ENCODE results near the gene TENM4. TPM values are rescaled to one million over a fixed set of nuclear protein-coding genes. Genes with fewer than 3 reads are reported as not detected.

TENM4 gene
- total RNA-seq, 4 donors from 2014 or later, result 16.8 to 158 (median 120) TPM

DNA sequence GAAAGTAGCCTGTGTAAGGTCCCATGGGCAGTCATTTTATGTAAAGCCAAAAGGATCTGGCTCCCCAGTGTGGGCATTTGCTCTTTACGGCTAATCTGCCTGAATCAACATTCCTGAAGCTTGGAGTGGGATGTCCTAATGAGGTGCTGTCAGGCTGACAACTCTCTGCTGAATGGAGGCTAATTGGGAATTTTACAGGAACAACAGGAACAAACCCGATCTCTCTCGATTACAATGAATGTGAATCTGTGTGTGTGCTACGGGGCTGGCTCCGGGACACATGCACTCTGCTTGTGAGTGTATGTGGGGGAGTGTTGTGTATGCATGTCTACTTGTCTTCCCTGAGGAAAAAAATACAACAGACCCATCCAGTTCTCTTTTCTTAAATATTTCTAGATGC is 415.2 kb downstream of the TENM4 start:
- Histone ChIP-seq H3K9me3 (no peaks in the 10 kb centered on the region), H3K27ac (no peak overlapping the region), H3K4me1 (peaks cover 4 to 13% of the 10 kb centered on the region in 2 donors), H3K36me3 (no peaks in the 10 kb centered on the region), H3K27me3 (no peaks in the 10 kb centered on the region), H3K4me3 (replicated peaks in 1 of 3) (no peak overlapping the region)
- no peak for DNase-seq
- TF ChIP-seq POLR2A (IDR thresholded peaks at IDR 0.05), result no peak
- TF ChIP-seq CTCF (IDR thresholded peaks at IDR 0.05), result no peak
- WGBS, 2 donors, result 79 to 81% methylated on average over 5 of the region's 5 CpGs
- intact Hi-C loops (cut with DNase I), result no loop called here

DNA sequence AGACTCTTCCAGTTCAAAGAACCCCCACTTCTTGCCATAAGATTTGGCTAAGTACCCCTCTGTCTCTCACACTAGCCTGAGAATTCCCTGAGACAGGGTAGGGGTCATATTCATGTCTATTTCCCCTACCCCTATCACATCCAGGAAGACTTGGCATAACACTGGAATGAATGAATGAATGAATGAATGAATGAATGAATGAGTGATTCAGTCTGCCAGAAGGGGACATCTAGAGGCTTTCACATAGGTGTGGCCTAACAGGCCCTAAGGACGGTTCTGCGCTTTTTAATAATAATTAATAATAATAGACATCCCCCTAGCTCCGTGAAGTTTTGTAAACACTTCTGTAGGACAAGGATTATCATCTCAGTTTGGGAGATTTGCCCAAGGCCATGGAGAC is 415.7 kb downstream of the TENM4 start:
- no peak for DNase-seq
- WGBS, 2 donors, result 94 to 100% methylated on average over 3 of the region's 3 CpGs
- H3K27ac ChIP-seq, result no peak overlapping the region
- H3K4me3 ChIP-seq (replicated peaks in 1 of 3), result no peak overlapping the region
- no peaks in the 10 kb centered on the region for H3K27me3 ChIP-seq
- TF ChIP-seq CTCF (IDR thresholded peaks at IDR 0.05) (no peak), POLR2A (IDR thresholded peaks at IDR 0.05) (no peak)
- no peaks in the 10 kb centered on the region for H3K36me3 ChIP-seq
- H3K9me3 ChIP-seq, result no peaks in the 10 kb centered on the region
- H3K4me1 ChIP-seq, result peaks cover 4 to 13% of the 10 kb centered on the region in 2 donors
- intact Hi-C loops (cut with DNase I), result no loop called here

DNA sequence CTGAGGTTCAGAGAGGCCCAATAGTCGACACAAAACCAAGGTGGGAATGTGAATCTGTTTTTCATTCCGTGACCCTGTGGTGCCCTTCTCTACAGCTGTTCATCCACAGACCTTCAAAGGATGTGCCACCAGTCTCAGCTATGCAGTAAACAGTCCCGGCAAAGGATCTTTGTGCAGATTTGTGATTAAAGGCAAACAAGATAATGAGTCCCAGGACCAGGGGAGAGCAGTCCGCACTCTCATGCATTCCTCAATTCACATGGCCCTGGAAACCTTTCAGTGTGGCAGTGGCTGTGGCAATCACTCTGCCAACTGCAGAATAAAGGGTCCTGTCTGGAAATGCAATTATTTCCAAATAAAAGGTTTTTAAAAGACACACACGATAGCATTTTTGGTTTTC is 418.6 kb downstream of the TENM4 start:
- intact Hi-C loops (cut with DNase I), result no loop called here
- Histone ChIP-seq H3K9me3 (no peaks in the 10 kb centered on the region), H3K4me1 (peaks cover 4 to 20% of the 10 kb centered on the region in 2 donors), H3K36me3 (no peaks in the 10 kb centered on the region), H3K27ac (no peak overlapping the region), H3K4me3 (replicated peaks in 1 of 3) (no peak overlapping the region), H3K27me3 (no peaks in the 10 kb centered on the region)
- DNase-seq, result no peak
- WGBS, 2 donors, result 90 to 92% methylated on average over 5 of the region's 5 CpGs
- TF ChIP-seq CTCF (IDR thresholded peaks at IDR 0.05), result no peak
- no peak for TF ChIP-seq POLR2A (IDR thresholded peaks at IDR 0.05)

DNA sequence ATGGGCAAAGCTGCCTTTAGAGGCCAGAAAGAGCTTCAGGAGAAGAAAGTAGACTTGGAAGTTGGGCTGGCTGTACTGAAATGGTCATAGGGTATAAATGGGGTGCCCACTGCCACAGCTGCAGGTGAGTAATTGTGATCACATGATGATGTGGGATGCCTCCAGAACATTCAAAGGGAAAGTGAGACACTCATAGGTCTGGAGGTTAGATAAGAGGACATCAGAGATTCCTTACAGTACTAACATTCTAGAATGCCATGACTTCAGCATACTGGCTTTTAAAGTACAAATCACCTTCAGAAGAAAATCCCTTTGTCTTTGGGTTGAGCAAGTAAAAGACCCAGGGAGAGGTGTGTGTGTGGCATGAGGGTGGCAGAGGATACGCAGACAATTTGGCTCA is 419.2 kb downstream of the TENM4 start:
- TF ChIP-seq POLR2A (IDR thresholded peaks at IDR 0.05), result no peak
- WGBS, 2 donors, result 88 to 100% methylated on average over 1 of the region's 1 CpG

GRCh38 chr11:79019975-79020374 is 420.9 kb downstream of the TENM4 start:
- H3K4me3 ChIP-seq (replicated peaks in 1 of 3), result no peak overlapping the region
- DNase-seq, result no peak
- intact Hi-C loops (cut with DNase I), result no loop called here
- H3K36me3 ChIP-seq, result no peaks in the 10 kb centered on the region
- H3K9me3 ChIP-seq, result no peaks in the 10 kb centered on the region
- H3K27ac ChIP-seq, result no peak overlapping the region
- TF ChIP-seq CTCF (IDR thresholded peaks at IDR 0.05) (no peak), POLR2A (IDR thresholded peaks at IDR 0.05) (no peak)
- H3K4me1 ChIP-seq, result peaks cover 0 to 7% of the 10 kb centered on the region in 2 donors
- WGBS, 2 donors, result 93% methylated on average over 4 of the region's 4 CpGs
- H3K27me3 ChIP-seq, result no peaks in the 10 kb centered on the region

More for the DNA sequence above, 419.2 kb downstream of the TENM4 start:
- H3K27ac ChIP-seq, result no peak overlapping the region
- no peaks in the 10 kb centered on the region for H3K27me3 ChIP-seq
- H3K4me1 ChIP-seq, result peaks cover 4 to 19% of the 10 kb centered on the region in 2 donors
- no peaks in the 10 kb centered on the region for H3K36me3 ChIP-seq
- H3K9me3 ChIP-seq, result no peaks in the 10 kb centered on the region
- no peak for DNase-seq
- H3K4me3 ChIP-seq (replicated peaks in 1 of 3), result no peak overlapping the region
- intact Hi-C loops (cut with DNase I), result no loop called here

DNA sequence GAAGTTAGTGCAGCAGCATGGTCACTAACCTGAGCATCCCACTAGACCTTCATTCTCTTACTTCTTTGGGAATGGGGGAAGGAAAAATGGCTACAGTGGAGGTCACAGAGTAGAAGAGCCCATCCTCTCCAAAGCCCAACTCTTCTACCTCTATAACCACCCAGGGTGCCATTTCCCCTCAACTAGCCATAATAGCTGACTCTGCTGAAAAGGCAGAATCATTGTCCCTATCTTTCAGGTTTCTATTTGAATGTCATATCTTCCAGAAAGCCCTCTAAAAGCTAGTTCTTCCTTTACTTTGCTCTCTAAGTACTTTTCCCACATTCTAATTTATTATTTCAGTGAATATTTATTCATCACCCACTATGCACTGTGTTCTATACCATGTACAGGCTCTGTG is 421.6 kb downstream of the TENM4 start:
- TF ChIP-seq CTCF (IDR thresholded peaks at IDR 0.05), result no peak
- no peak for TF ChIP-seq POLR2A (IDR thresholded peaks at IDR 0.05)
- Histone ChIP-seq H3K27me3 (no peaks in the 10 kb centered on the region), H3K9me3 (no peaks in the 10 kb centered on the region), H3K36me3 (no peaks in the 10 kb centered on the region), H3K4me3 (replicated peaks in 1 of 3) (no peak overlapping the region), H3K27ac (no peak overlapping the region), H3K4me1 (peaks cover 0 to 7% of the 10 kb centered on the region in 2 donors)
- intact Hi-C loops (cut with DNase I), result no loop called here
- no peak for DNase-seq
